ENCODE results near the gene TMEM150B.
A peak's percentile ranks its signal among the peaks of the same experiment; 100 is the strongest.
"Not testable (repeated sequence)": the region's sequence is repeated elsewhere in the genome, so short reads cannot be mapped to it uniquely, and the experiment has no call there.

The TMEM150B gene

GRCh38 chr19:55333870-55334269, 8.7 kb upstream of the TMEM150B start:
- no peak for DNase-seq

- DNase-seq: not testable (repeated sequence)
These were observed 4.7 kb upstream of the TMEM150B start for GRCh38 chr19:55329791-55330190.

GRCh38 chr19:55328774-55329318, 3.7 kb upstream of the TMEM150B start:
- not testable (repeated sequence) for DNase-seq

- DNase-seq: no peak
These were observed 479 bp downstream of the TMEM150B start for GRCh38 chr19:55324662-55325061.

GRCh38 chr19:55322204-55322885, 2.8 kb downstream of the TMEM150B start:
- DNase-seq: no peak

GRCh38 chr19:55321466-55322137, 3.5 kb downstream of the TMEM150B start:
- no peak for DNase-seq

- no peak for DNase-seq
These were observed 4.2 kb downstream of the TMEM150B start for GRCh38 chr19:55320844-55321419.

- no peak for DNase-seq
These were observed 5.4 kb downstream of the TMEM150B start for GRCh38 chr19:55319785-55320184.

- DNase-seq: no peak
These were observed 8.5 kb downstream of the TMEM150B start for GRCh38 chr19:55316646-55317045.

GRCh38 chr19:55315956-55316525, 9.1 kb downstream of the TMEM150B start:
- DNase-seq: no peak

- DNase-seq: no peak
These were observed 10.7 kb downstream of the TMEM150B start for GRCh38 chr19:55314396-55314795.

- no peak for DNase-seq
These were observed 12.3 kb downstream of the TMEM150B start for GRCh38 chr19:55312621-55313512.

GRCh38 chr19:55311797-55312196, 13.3 kb downstream of the TMEM150B start:
- DNase-seq: no peak

- no peak for DNase-seq
These were observed 13.7 kb downstream of the TMEM150B start for GRCh38 chr19:55311397-55311796.

GRCh38 chr19:55310498-55310897, 14.6 kb downstream of the TMEM150B start:
- DNase-seq: no peak

GRCh38 chr19:55309448-55309847, 15.7 kb downstream of the TMEM150B start:
- no peak for DNase-seq

- no peak for DNase-seq
These were observed 16.9 kb downstream of the TMEM150B start for GRCh38 chr19:55308281-55308680.

GRCh38 chr19:55306712-55307111, 18.4 kb downstream of the TMEM150B start:
- no peak for DNase-seq

- DNase-seq: no peak
These were observed 19.1 kb downstream of the TMEM150B start for GRCh38 chr19:55305983-55306562.

- peak; percentile 62 for DNase-seq
These were observed 19.6 kb downstream of the TMEM150B start for GRCh38 chr19:55305491-55305890.

GRCh38 chr19:55304980-55305379, 20.2 kb downstream of the TMEM150B start:
- no peak for DNase-seq
